Measurements from ENCODE around the gene ZNF366.

- TF ChIP-seq, protein P1, sequence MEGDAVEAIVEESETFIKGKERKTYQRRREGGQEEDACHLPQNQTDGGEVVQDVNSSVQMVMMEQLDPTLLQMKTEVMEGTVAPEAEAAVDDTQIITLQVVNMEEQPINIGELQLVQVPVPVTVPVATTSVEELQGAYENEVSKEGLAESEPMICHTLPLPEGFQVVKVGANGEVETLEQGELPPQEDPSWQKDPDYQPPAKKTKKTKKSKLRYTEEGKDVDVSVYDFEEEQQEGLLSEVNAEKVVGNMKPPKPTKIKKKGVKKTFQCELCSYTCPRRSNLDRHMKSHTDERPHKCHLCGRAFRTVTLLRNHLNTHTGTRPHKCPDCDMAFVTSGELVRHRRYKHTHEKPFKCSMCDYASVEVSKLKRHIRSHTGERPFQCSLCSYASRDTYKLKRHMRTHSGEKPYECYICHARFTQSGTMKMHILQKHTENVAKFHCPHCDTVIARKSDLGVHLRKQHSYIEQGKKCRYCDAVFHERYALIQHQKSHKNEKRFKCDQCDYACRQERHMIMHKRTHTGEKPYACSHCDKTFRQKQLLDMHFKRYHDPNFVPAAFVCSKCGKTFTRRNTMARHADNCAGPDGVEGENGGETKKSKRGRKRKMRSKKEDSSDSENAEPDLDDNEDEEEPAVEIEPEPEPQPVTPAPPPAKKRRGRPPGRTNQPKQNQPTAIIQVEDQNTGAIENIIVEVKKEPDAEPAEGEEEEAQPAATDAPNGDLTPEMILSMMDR (IDR thresholded peaks at IDR 0.05; ENCODE audit: insufficient read depth, low read length), result no peak
- TF ChIP-seq GABPA (IDR thresholded peaks at IDR 0.05; ENCODE audit: low read depth), result no peak
- TF ChIP-seq REST (IDR thresholded peaks at IDR 0.05; ENCODE audit: insufficient replicate concordance, low read depth), result no peak
- TF ChIP-seq SPI1 (IDR thresholded peaks at IDR 0.05; ENCODE audit: borderline replicate concordance, low read depth), result no peak
Observed at GRCh38 chr5:72472031-72472430, 35.2 kb downstream of the ZNF366 start.
